Neural cell (in vitro differentiated cells): ENCODE measurements around the gene SYNPO2. TPM values are rescaled to one million over a fixed set of nuclear protein-coding genes. Genes with fewer than 3 reads are reported as not detected.

Experiments
- H2AFZ ChIP-seq: fragments of 200-600, 300-800 bp; sonication (generic), shearing (Covaris generic); 2 replicates; pipeline ENCODE4 v1.6.0; 2014; ENCODE audit warnings: low read depth, mild to moderate bottlenecking, antibody characterized with exemption, low read length, moderate library complexity
- H3F3A ChIP-seq: fragments of 200-600 bp; shearing (Covaris generic); 2 replicates; pipeline ENCODE4 v1.6.1; 2016; ENCODE audit warnings: mild to moderate bottlenecking, moderate library complexity, mixed read lengths, antibody characterized with exemption, low read length; ENCODE audit not compliant: insufficient read depth, poor library complexity, severe bottlenecking
- H3K27ac ChIP-seq: fragments of 200-600, 300-800 bp; sonication (generic), shearing (Covaris generic); 2 replicates; pipeline ENCODE4 v1.5.1; 2014; ENCODE audit warnings: mild to moderate bottlenecking, low read length, moderate library complexity
- H3K27me3 ChIP-seq: fragments of 300-800, 200-600 bp; sonication (generic), shearing (Covaris generic); 2 replicates; pipeline ENCODE4 v1.6.0; 2014; ENCODE audit warnings: mild to moderate bottlenecking, low read depth, low read length, moderate library complexity; ENCODE audit not compliant: insufficient read depth
- H3K36me3 ChIP-seq: fragments of 300-800, 200-600 bp; sonication (generic), shearing (Covaris generic); 2 replicates; pipeline ENCODE4 v1.5.1; 2014; ENCODE audit warnings: mild to moderate bottlenecking, antibody characterized with exemption, low read length, moderate library complexity; ENCODE audit not compliant: insufficient read depth
- H3K4me2 ChIP-seq: fragments of 300-800, 200-600 bp; sonication (generic), shearing (Covaris generic); 2 replicates; pipeline ENCODE4 v1.6.0; 2014; ENCODE audit warnings: mild to moderate bottlenecking, low read length
- H3K4me3 ChIP-seq: fragments of 300-800, 200-600 bp; sonication (generic), shearing (Covaris generic); 2 replicates; pipeline ENCODE4 v1.5.1; 2014; ENCODE audit warnings: mild to moderate bottlenecking, low read length, moderate library complexity
- H3K79me2 ChIP-seq: fragments of 200-600 bp; shearing (Covaris generic); replicated peaks from 2 replicates; pipeline ENCODE4 v1.6.0; 2014; ENCODE audit warnings: mild to moderate bottlenecking, low read length, moderate library complexity; ENCODE audit not compliant: insufficient read depth
- H3K9ac ChIP-seq: fragments of 300-800, 200-600 bp; sonication (generic), shearing (Covaris generic); 2 replicates; pipeline ENCODE4 v1.6.1; 2016; ENCODE audit warnings: mild to moderate bottlenecking, low read length, mixed read lengths
- H3K9me2 ChIP-seq: fragments of 200-600 bp; shearing (Covaris generic); 2 replicates; pipeline ENCODE4 v1.6.1; 2016; ENCODE audit warnings: mild to moderate bottlenecking, low read length, mixed read lengths; ENCODE audit not compliant: insufficient read depth
- H3K9me3 ChIP-seq: fragments of 200-600, 300-800 bp; sonication (generic), shearing (Covaris generic); 2 replicates; pipeline ENCODE4 v1.6.1; 2016; ENCODE audit warnings: mild to moderate bottlenecking, mixed run types, low read length, moderate library complexity, mixed read lengths
- H4K20me1 ChIP-seq: fragments of 200-600 bp; shearing (Covaris generic); 2 replicates; pipeline ENCODE4 v1.6.1; 2016; ENCODE audit warnings: mild to moderate bottlenecking, mixed run types; ENCODE audit not compliant: insufficient read depth
- EP300 ChIP-seq: fragments of 450-650 bp; conservative IDR thresholded peaks from 2 replicates; pipeline ENCODE4 v1.6.1; 2014; ENCODE audit warnings: antibody characterized with exemption, mild to moderate bottlenecking, moderate library complexity; ENCODE audit not compliant: poor library complexity, severe bottlenecking
- EZH2 ChIP-seq: fragments of 200-600, 300-800 bp; shearing (Covaris generic), sonication (generic); IDR thresholded peaks from 2 replicates; pipeline ENCODE4 v1.6.1; 2014; ENCODE audit warnings: antibody characterized with exemption, low read length, borderline replicate concordance, mild to moderate bottlenecking; ENCODE audit not compliant: insufficient read depth, poor library complexity, severe bottlenecking
- MXI1 ChIP-seq: fragments of 450-650 bp; conservative IDR thresholded peaks from 2 replicates; pipeline ENCODE4 v1.6.1; 2014; ENCODE audit warnings: antibody characterized with exemption, mild to moderate bottlenecking; ENCODE audit not compliant: poor library complexity, severe bottlenecking
- POLR2AphosphoS5 ChIP-seq: IDR thresholded peaks from 2 replicates; pipeline ENCODE4 v1.6.1; 2012
- RAD21 ChIP-seq: fragments of 450-650 bp; conservative IDR thresholded peaks from 2 replicates; pipeline ENCODE4 v1.6.1; 2014; ENCODE audit warnings: antibody characterized with exemption, mild to moderate bottlenecking, moderate library complexity
- SMC3 ChIP-seq: fragments of 450-650 bp; conservative IDR thresholded peaks from 2 replicates; pipeline ENCODE4 v1.6.1; 2014; ENCODE audit warnings: antibody characterized with exemption, mild to moderate bottlenecking, moderate library complexity; ENCODE audit not compliant: poor library complexity
- TAF1 ChIP-seq: IDR thresholded peaks from 2 replicates; pipeline ENCODE4 v1.6.1; 2012; ENCODE audit warnings: low read depth
- polyA plus RNA-seq: library from polyadenylated mRNA; depleted of rRNA; stranded (reverse); fragments of >200 nt; gene quantifications from 2 replicates; pipeline ENCODE4 v1.2.3, GENCODE V29; 2014
- TF ChIP-seq, protein P1 (sequence below): IDR thresholded peaks from 2 replicates; pipeline ENCODE4 v1.6.1; 2012; ENCODE audit warnings: borderline replicate concordance
- TF ChIP-seq, protein P2 (sequence below): fragments of 450-650 bp; IDR thresholded peaks from 2 replicates; pipeline ENCODE4 v1.5.1; 2014; ENCODE audit warnings: antibody characterized with exemption, mild to moderate bottlenecking, moderate library complexity; ENCODE audit not compliant: poor library complexity, severe bottlenecking

Gene SYNPO2
- polyA plus RNA-seq, 1 donor from 2014 or later = 0.14 TPM

DNA sequence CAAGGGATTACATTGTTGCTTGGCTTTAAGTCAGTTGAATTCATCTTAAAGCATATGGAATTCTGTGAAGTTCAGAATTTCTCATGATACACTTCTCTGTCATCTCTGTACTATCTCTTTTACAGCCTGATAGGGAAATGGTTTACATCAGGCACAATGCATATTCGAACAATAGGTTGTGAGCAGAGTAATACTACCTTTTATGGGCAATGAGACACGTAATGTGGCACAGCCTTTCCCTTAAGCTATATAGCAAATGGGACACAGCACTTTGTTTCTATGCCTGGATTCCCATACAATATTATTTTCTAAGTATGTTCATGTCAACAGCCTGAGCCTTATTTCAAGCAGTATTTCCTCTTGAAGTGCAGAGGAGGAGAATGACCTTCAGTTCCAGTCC lies 58.4 kb downstream of the SYNPO2 start:
- H3K4me2 ChIP-seq = no peak overlapping the region
- no peak overlapping the region for H2AFZ ChIP-seq
- H3K9me3 ChIP-seq = no peaks in the 10 kb centered on the region
- no peaks in the 10 kb centered on the region for H3F3A ChIP-seq
- no peaks in the 10 kb centered on the region for H3K79me2 ChIP-seq
- no peaks in the 10 kb centered on the region for H4K20me1 ChIP-seq
- H3K9me2 ChIP-seq = no peaks in the 10 kb centered on the region
- H3K27me3 ChIP-seq = no peaks in the 10 kb centered on the region
- TF ChIP-seq, protein P1, sequence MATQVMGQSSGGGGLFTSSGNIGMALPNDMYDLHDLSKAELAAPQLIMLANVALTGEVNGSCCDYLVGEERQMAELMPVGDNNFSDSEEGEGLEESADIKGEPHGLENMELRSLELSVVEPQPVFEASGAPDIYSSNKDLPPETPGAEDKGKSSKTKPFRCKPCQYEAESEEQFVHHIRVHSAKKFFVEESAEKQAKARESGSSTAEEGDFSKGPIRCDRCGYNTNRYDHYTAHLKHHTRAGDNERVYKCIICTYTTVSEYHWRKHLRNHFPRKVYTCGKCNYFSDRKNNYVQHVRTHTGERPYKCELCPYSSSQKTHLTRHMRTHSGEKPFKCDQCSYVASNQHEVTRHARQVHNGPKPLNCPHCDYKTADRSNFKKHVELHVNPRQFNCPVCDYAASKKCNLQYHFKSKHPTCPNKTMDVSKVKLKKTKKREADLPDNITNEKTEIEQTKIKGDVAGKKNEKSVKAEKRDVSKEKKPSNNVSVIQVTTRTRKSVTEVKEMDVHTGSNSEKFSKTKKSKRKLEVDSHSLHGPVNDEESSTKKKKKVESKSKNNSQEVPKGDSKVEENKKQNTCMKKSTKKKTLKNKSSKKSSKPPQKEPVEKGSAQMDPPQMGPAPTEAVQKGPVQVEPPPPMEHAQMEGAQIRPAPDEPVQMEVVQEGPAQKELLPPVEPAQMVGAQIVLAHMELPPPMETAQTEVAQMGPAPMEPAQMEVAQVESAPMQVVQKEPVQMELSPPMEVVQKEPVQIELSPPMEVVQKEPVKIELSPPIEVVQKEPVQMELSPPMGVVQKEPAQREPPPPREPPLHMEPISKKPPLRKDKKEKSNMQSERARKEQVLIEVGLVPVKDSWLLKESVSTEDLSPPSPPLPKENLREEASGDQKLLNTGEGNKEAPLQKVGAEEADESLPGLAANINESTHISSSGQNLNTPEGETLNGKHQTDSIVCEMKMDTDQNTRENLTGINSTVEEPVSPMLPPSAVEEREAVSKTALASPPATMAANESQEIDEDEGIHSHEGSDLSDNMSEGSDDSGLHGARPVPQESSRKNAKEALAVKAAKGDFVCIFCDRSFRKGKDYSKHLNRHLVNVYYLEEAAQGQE = no peak
- TF ChIP-seq RAD21 (no peak), SMC3 (no peak), MXI1 (no peak), EP300 (no peak), EZH2 (no peak)
- TF ChIP-seq, protein P2, sequence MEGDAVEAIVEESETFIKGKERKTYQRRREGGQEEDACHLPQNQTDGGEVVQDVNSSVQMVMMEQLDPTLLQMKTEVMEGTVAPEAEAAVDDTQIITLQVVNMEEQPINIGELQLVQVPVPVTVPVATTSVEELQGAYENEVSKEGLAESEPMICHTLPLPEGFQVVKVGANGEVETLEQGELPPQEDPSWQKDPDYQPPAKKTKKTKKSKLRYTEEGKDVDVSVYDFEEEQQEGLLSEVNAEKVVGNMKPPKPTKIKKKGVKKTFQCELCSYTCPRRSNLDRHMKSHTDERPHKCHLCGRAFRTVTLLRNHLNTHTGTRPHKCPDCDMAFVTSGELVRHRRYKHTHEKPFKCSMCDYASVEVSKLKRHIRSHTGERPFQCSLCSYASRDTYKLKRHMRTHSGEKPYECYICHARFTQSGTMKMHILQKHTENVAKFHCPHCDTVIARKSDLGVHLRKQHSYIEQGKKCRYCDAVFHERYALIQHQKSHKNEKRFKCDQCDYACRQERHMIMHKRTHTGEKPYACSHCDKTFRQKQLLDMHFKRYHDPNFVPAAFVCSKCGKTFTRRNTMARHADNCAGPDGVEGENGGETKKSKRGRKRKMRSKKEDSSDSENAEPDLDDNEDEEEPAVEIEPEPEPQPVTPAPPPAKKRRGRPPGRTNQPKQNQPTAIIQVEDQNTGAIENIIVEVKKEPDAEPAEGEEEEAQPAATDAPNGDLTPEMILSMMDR = no peak
- H3K27ac ChIP-seq = no peak overlapping the region
- no peak overlapping the region for H3K9ac ChIP-seq
- no peak overlapping the region for H3K4me3 ChIP-seq
- no peaks in the 10 kb centered on the region for H3K36me3 ChIP-seq

DNA sequence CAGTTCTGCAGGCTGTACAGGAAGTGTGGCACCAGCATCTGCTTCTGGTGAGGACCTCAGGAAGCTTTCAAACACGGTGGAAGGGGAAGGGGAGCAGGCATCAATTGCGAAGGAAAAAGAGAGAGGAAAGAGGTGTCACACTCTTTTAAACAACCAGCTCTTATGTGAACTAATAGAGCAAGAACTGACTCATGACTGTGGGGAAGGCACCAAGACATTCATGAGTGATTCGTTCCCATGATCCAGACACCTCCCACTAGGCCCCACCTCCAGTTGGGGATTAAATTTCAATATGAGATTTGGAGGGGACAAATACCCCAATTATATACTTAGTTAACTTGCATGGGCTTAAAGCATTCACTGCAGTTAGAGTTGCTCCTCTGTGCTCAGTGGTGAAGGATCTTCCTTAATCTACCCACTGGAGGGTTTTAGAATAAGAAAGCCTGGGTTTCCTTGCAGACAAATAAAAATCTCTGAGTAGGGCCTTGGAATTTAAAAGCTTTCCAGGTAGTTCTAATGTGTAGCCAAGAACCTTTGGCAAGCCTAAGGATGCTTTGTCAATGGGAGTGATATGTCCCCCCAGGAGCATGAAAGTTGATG lies 60.0 kb downstream of the SYNPO2 start:
- Histone ChIP-seq H3F3A (no peaks in the 10 kb centered on the region), H3K9me2 (no peaks in the 10 kb centered on the region), H2AFZ (no peak overlapping the region), H3K4me2 (no peak overlapping the region), H3K9ac (no peak overlapping the region), H3K9me3 (no peaks in the 10 kb centered on the region), H4K20me1 (no peaks in the 10 kb centered on the region), H3K36me3 (no peaks in the 10 kb centered on the region), H3K4me3 (no peak overlapping the region), H3K27ac (no peak overlapping the region), H3K79me2 (no peaks in the 10 kb centered on the region), H3K27me3 (no peaks in the 10 kb centered on the region)
- TF ChIP-seq TAF1 (no peak), EZH2 (no peak), MXI1 (no peak), POLR2AphosphoS5 (no peak), EP300 (no peak), SMC3 (no peak), RAD21 (no peak)
- TF ChIP-seq, protein P1 = no peak
- TF ChIP-seq, protein P2 = no peak
